ENCODE results near the gene RAD9B. TPM values are rescaled to one million over a fixed set of nuclear protein-coding genes. Genes with fewer than 3 reads are reported as not detected.

Gene RAD9B
- total and polyA plus RNA-seq, 9 of the 15 experiments (the other 6 are each of a cell fraction or from before 2014, with no cell fraction given), result 0.05 to 0.83 (median 0.32) TPM

GRCh38 chr12:110501752-110502738 lies at the start of gene RAD9B, which contains the start of gene VPS29 (continued):
- TF ChIP-seq HOMEZ (CRISPR knock-in tag; IDR thresholded peaks at IDR 0.05), result 0 out of 2 replicates have a peak, but pooled peaks have one; percentile 81
- 0 out of 2 replicates have a peak, but pooled peaks have one; percentile 72 for TF ChIP-seq STAT6 (CRISPR knock-in tag; IDR thresholded peaks at IDR 0.05)
- no peak for TF ChIP-seq PHB (CRISPR knock-in tag; IDR thresholded peaks at IDR 0.05)
- TF ChIP-seq ATF1 (CRISPR knock-in tag; IDR thresholded peaks at IDR 0.05), result no peak
- peak; percentile 88 for TF ChIP-seq ATF1 (tag; IDR thresholded peaks at IDR 0.05)
- TF ChIP-seq ZNF280A (IDR thresholded peaks at IDR 0.05; ENCODE audit: low read depth, partially characterized antibody), result no peak
- no peak for TF ChIP-seq RAD21 (CRISPR knock-in tag; conservative IDR thresholded peaks at IDR 0.05 in 1 of 2, IDR thresholded peaks at IDR 0.05 in 1 of 2)
- TF ChIP-seq CCNT2 (IDR thresholded peaks at IDR 0.05; ENCODE audit: borderline replicate concordance, extremely low read depth, insufficient read length, low read depth, low read length), result peak; percentile 6
- peak; percentile 74; the same call in 1 of the 2 replicates for TF ChIP-seq RFX7 (CRISPR knock-in tag; IDR thresholded peaks at IDR 0.05)
- TF ChIP-seq PURB (CRISPR knock-in tag; IDR thresholded peaks at IDR 0.05; ENCODE audit: low read depth), result no peak
- peak in 1 of 2 experiments; percentile 67; a peak in 1 of 4 replicates for TF ChIP-seq FOXK2 (conservative IDR thresholded peaks at IDR 0.05 in 1 of 2, IDR thresholded peaks at IDR 0.05 in 1 of 2; ENCODE audit: low read depth in 2 of 2)
- no peak for TF ChIP-seq SMARCB1 (IDR thresholded peaks at IDR 0.05; ENCODE audit: insufficient read length, low read depth)
- TF ChIP-seq ZNF24 (IDR thresholded peaks at IDR 0.05), result peak; percentile 50; the same call in 1 of the 2 replicates
- TF ChIP-seq HMGN3 (IDR thresholded peaks at IDR 0.05; ENCODE audit: borderline replicate concordance, extremely low read depth, insufficient read length, low read depth, low read length), result peak; percentile 56
- TF ChIP-seq PYGO2 (tag; IDR thresholded peaks at IDR 0.05), result peak; percentile 79
- peak; percentile 89 for TF ChIP-seq KLF13 (tag; IDR thresholded peaks at IDR 0.05; ENCODE audit: borderline replicate concordance, low read depth)
- TF ChIP-seq ZNF282 (CRISPR knock-in tag; IDR thresholded peaks at IDR 0.05), result peak; percentile 96; the same call in 1 of the 2 replicates
- no peak for TF ChIP-seq ZNF253 (CRISPR knock-in tag; conservative IDR thresholded peaks at IDR 0.05)
- TF ChIP-seq NCOA1 (IDR thresholded peaks at IDR 0.05; ENCODE audit: low read depth), result no peak

Data from K562 (cell line).